Measurements from ENCODE around the gene SERPINC1. TPM values are rescaled to one million over a fixed set of nuclear protein-coding genes. Genes with fewer than 3 reads are reported as not detected.

Gene SERPINC1
- total and polyA plus RNA-seq, 2 of the 13 experiments (the other 11 are each of a cell fraction or from before 2014, with no cell fraction given): 142 to 205 TPM

DNA sequence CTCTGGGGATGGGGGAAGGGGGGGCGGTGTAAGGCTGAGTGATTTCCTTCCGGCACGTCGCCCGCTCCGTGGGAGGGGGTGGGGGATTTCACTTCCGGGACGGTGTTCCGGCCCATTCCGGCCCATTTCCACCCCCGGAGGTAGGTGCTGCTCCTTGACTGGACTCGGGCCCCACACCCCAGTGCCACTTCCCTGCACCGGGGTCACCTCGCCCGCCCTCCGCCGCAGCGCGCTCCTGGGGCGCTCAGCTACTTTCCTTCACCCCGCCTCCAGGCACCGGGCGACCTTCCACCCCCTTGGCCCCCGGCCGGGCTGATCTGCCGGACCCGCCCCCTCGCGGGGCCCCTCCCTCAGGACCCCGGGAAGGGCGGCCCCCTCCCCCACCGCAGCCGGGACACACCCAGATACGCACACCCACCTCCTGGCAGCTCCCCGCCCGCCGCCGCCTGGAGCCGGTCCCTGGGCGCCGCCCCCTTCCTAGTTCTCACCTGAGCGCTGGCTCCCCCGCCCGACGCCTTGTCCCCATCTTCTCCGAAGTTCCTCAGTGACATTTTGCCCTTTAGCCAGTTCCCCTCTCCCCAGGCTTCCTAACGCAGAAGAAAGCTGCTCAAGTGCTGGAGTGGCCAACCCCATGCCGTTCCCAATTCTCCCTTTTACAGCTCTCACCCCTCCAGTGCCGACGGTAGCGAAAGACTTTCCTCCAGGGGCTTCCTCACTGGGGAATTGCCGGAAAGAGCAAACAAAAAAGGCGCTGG is 48.7 kb downstream of the SERPINC1 start, which contains the start of gene ZBTB37 (continued):
- TF ChIP-seq NCOR1 (IDR thresholded peaks at IDR 0.05; ENCODE audit: borderline replicate concordance, low read length) (peak; percentile 52), ZFY (CRISPR knock-in tag; IDR thresholded peaks at IDR 0.05) (peak; percentile 77), NFKBIZ (CRISPR knock-in tag; IDR thresholded peaks at IDR 0.05) (no peak; the same call in 1 of the 2 replicates), CBX5 (CRISPR knock-in tag; IDR thresholded peaks at IDR 0.05; ENCODE audit: borderline replicate concordance) (peak; percentile 9; the same call in 1 of the 2 replicates), CHD2 (IDR thresholded peaks at IDR 0.05; ENCODE audit: low read depth, low read length) (0 out of 2 replicates have a peak, but pooled peaks have one; percentile 48), NRL (CRISPR knock-in tag; IDR thresholded peaks at IDR 0.05; ENCODE audit: borderline replicate concordance) (no peak), FOXM1 (CRISPR knock-in tag; IDR thresholded peaks at IDR 0.05) (no peak), ZNF570 (CRISPR knock-in tag; IDR thresholded peaks at IDR 0.05; ENCODE audit: borderline replicate concordance) (no peak), ZNF564 (CRISPR knock-in tag; IDR thresholded peaks at IDR 0.05) (peak; percentile 60; the same call in 1 of the 2 replicates), KLF16 (CRISPR knock-in tag; IDR thresholded peaks at IDR 0.05) (peak in 1 of 2 experiments; percentile 56; a peak in 1 of 4 replicates), ZNF20 (CRISPR knock-in tag; IDR thresholded peaks at IDR 0.05) (0 out of 2 replicates have a peak, but pooled peaks have one; percentile 40), THAP11 (CRISPR knock-in tag; IDR thresholded peaks at IDR 0.05) (peak; percentile 83), CENPX (CRISPR knock-in tag; IDR thresholded peaks at IDR 0.05) (no peak), ZNF776 (CRISPR knock-in tag; IDR thresholded peaks at IDR 0.05) (peak; percentile 88), KMT2B (CRISPR knock-in tag; IDR thresholded peaks at IDR 0.05) (peak; percentile 15; the same call in 1 of the 2 replicates), ZFP37 (CRISPR knock-in tag; IDR thresholded peaks at IDR 0.05; ENCODE audit: borderline replicate concordance) (peak; percentile 65; the same call in 1 of the 2 replicates)
- TF ChIP-seq, protein P1, sequence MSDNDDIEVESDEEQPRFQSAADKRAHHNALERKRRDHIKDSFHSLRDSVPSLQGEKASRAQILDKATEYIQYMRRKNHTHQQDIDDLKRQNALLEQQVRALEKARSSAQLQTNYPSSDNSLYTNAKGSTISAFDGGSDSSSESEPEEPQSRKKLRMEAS (IDR thresholded peaks at IDR 0.05): peak; percentile 9; the same call in 1 of the 2 replicates
- TF ChIP-seq, protein P2, sequence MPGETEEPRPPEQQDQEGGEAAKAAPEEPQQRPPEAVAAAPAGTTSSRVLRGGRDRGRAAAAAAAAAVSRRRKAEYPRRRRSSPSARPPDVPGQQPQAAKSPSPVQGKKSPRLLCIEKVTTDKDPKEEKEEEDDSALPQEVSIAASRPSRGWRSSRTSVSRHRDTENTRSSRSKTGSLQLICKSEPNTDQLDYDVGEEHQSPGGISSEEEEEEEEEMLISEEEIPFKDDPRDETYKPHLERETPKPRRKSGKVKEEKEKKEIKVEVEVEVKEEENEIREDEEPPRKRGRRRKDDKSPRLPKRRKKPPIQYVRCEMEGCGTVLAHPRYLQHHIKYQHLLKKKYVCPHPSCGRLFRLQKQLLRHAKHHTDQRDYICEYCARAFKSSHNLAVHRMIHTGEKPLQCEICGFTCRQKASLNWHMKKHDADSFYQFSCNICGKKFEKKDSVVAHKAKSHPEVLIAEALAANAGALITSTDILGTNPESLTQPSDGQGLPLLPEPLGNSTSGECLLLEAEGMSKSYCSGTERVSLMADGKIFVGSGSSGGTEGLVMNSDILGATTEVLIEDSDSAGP (CRISPR knock-in tag; IDR thresholded peaks at IDR 0.05; ENCODE audit: borderline replicate concordance): peak; percentile 24; the same call in 1 of the 2 replicates
- TF ChIP-seq, protein P3, sequence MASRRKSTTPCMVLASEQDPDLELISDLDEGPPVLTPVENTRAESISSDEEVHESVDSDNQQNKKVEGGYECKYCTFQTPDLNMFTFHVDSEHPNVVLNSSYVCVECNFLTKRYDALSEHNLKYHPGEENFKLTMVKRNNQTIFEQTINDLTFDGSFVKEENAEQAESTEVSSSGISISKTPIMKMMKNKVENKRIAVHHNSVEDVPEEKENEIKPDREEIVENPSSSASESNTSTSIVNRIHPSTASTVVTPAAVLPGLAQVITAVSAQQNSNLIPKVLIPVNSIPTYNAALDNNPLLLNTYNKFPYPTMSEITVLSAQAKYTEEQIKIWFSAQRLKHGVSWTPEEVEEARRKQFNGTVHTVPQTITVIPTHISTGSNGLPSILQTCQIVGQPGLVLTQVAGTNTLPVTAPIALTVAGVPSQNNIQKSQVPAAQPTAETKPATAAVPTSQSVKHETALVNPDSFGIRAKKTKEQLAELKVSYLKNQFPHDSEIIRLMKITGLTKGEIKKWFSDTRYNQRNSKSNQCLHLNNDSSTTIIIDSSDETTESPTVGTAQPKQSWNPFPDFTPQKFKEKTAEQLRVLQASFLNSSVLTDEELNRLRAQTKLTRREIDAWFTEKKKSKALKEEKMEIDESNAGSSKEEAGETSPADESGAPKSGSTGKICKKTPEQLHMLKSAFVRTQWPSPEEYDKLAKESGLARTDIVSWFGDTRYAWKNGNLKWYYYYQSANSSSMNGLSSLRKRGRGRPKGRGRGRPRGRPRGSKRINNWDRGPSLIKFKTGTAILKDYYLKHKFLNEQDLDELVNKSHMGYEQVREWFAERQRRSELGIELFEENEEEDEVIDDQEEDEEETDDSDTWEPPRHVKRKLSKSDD (CRISPR knock-in tag; IDR thresholded peaks at IDR 0.05; ENCODE audit: low read depth): 0 out of 2 replicates have a peak, but pooled peaks have one; percentile 71
- TF ChIP-seq, protein P4, sequence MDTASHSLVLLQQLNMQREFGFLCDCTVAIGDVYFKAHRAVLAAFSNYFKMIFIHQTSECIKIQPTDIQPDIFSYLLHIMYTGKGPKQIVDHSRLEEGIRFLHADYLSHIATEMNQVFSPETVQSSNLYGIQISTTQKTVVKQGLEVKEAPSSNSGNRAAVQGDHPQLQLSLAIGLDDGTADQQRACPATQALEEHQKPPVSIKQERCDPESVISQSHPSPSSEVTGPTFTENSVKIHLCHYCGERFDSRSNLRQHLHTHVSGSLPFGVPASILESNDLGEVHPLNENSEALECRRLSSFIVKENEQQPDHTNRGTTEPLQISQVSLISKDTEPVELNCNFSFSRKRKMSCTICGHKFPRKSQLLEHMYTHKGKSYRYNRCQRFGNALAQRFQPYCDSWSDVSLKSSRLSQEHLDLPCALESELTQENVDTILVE (CRISPR knock-in tag; IDR thresholded peaks at IDR 0.05): peak; percentile 80
- TF ChIP-seq, protein P5, sequence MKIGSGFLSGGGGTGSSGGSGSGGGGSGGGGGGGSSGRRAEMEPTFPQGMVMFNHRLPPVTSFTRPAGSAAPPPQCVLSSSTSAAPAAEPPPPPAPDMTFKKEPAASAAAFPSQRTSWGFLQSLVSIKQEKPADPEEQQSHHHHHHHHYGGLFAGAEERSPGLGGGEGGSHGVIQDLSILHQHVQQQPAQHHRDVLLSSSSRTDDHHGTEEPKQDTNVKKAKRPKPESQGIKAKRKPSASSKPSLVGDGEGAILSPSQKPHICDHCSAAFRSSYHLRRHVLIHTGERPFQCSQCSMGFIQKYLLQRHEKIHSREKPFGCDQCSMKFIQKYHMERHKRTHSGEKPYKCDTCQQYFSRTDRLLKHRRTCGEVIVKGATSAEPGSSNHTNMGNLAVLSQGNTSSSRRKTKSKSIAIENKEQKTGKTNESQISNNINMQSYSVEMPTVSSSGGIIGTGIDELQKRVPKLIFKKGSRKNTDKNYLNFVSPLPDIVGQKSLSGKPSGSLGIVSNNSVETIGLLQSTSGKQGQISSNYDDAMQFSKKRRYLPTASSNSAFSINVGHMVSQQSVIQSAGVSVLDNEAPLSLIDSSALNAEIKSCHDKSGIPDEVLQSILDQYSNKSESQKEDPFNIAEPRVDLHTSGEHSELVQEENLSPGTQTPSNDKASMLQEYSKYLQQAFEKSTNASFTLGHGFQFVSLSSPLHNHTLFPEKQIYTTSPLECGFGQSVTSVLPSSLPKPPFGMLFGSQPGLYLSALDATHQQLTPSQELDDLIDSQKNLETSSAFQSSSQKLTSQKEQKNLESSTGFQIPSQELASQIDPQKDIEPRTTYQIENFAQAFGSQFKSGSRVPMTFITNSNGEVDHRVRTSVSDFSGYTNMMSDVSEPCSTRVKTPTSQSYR (CRISPR knock-in tag; IDR thresholded peaks at IDR 0.05; ENCODE audit: borderline replicate concordance): peak; percentile 82

All from HepG2 (cell line).